GM19239 (cell line): ENCODE measurements around the gene SREBF1.
A peak's percentile ranks its signal among the peaks of the same experiment; 100 is the strongest.

ENCODE experiments used
- DNase-seq: peaks from one replicate; pipeline ENCODE4 v3.0.0; 2011; ENCODE audit warnings: low spot score; ENCODE audit not compliant: insufficient read length
- FAIRE-seq: peaks from 2 replicates; lab custom pipeline; 2011; peaks lifted over from hg19 to GRCh38; lab: Jason Lieb, UNC

SREBF1 gene

DNA sequence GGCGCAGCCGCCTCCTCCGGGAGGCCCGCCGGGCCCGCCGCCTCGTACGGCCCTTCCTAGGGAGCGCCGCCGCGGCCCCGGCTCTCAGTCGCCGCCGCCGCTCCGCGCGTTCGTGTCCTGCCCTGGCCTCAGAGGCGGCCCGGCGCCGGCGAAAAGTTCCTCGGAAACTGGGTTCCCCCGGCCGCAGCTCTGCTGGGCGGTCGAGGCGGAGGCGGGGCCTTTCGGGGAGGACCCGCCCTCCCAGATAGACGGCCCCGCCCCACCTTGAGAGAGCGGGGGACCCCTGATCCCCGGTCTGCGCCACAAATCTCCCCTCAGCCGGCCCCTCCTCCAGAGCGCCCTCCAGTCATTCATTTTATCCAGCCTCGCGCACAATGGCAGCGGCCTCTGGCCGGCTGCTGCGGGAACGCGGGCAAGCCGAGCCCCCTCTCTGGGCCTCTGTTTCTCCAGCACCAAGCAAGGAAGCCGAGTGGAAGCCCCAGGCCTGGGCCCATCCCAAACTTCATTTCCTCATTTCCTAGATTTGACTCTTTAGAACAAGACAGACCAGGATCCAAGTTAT lies at the start of gene SREBF1:
Gene SREBF1 (minus strand): TSS at position 169 of the 562 bp plus-strand sequence. CDS start 169 bp downstream, outside the sequence.
- DNase-seq (peak; percentile 66), FAIRE-seq (no peak)

DNA sequence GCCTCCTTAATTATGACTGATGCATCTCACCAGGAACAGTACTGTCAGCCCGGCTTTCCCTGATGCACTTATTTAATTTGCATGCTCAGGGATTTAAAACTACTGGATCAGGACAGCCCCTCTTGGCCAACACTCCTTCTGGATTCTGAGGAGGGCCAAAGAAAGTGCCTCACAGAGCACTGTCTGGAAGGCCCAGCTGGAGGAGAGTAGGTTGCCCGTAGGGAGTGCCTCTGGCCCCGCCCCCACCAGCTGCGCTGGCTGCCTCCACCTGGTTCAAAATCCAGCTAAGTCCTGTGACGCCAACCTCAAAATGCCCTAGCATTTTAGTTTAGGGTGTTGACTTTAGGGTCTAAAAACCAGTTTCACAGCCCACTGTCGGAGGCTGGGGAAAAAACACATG lies 49.4 kb upstream of the SREBF1 start:
- DNase-seq (no peak), FAIRE-seq (no peak)

DNA sequence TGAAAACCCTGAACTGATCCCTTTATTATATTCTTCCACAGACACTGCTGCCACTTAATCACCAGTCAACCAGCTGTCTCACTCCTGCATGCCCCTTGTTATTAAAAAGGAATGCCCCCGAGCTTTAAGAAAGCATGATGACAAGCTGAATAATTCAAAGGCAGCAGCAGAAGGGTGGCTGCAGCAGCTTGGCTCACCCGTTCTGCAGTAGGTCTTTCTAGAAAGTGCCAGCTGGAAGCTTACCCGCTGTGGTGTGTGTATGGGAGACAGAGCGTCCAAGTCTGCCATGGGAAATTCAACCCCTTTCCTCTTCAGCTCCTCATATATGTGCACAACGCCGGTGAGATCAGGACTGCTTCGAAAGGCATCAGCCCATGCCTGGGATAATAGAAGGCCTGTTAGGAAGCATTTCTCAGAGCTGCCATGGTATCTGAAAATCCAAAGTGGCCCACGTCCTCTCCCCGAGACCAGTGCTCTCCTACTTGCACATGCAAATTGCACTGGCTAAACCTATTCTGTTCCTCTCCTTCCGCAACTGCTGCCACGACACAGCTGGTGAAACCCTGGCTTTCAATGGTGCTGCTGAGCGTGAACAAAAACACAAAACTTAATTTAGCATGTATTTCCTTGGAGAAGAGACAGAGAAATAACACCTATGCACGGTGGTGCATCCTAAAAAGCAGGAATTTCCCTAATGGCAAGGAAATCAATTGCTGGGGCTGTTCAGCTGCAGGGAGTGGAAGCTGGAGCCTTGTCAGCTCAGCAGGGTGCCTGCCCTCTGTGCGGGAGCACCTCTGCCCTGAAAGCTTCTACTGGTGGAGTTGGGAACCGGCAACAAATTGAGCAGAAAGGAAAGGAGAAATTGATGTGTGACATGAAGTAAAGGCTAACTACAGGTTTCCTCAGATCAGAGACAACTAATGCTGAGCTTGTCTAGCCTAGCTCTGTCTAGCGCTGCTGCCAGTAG lies 47.9 kb upstream of the SREBF1 start:
- DNase-seq (no peak), FAIRE-seq (no peak)

DNA sequence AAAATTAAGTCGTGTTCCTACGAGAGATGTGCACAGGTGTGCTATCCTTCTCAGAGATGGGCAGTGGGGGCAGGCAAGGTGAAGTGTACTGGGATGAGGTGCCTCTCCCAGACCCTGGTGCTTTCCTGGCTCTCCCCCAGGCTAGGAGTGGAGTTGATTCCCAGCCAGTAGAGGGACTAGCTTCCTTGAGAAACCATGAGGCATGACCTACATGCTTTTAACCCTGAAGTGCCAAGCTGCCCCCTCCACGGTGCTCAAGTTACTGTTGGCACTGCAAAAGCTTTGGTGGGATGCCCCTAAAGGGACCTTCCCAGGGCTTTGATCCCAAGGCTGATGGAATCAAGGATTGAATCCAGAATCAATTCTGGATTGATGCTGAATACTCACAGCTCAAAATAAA lies 47.0 kb upstream of the SREBF1 start:
- no peak for FAIRE-seq
- no peak for DNase-seq

DNA sequence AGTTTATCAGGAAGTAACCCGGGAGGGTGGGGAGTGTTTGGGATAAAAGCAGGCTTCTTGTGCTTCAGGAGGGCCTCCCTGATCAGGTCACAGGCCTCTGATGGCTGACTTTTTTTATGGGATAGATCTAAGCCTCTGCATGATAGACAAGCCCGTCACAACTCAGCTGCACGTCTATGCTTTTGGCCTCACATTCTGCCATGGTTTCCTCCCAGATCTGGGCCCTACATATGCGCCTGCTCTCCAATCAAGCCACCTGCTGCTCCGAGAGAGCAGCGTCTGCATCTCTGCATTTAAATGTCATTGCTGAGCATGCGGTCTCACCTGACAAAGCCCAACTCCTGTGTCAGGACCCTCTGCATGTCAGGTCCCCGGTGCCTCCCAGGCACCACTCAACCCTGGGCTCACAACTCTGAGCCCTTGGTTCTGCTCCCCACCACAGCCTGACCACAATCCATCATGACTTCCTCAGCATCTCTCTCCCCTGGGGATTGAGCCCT lies 45.3 kb upstream of the SREBF1 start:
- DNase-seq, result no peak
- no peak for FAIRE-seq

DNA sequence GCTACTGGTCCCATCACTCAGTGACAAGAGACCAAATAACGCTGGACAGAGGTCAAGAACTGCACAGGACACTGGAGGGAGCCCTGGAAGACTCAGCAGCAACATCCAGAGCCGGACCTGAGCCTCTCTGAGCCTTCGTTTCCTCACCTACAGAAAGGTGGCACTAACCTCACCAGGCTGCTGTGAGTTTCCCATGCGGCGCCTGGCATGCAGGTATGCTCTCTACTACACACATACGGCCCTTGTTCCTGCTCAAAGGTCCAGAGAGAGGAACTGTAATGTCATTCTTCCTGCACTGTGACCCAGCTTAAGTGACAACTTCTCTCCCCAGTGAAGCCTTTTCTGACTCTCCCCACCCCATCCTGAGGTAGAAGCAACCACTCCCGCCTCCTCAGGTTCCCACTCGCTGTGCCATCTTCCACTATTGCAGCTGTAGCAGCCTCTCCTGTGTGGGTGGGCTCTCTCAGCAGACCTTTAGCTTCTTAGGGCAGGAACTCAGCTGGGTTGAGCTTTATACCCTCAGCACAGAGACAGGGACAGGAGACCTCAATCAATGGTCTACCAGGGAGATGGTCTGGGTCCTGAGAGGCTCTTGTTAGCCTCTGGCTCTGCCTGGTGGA lies 43.9 kb upstream of the SREBF1 start:
- FAIRE-seq, result no peak

DNA sequence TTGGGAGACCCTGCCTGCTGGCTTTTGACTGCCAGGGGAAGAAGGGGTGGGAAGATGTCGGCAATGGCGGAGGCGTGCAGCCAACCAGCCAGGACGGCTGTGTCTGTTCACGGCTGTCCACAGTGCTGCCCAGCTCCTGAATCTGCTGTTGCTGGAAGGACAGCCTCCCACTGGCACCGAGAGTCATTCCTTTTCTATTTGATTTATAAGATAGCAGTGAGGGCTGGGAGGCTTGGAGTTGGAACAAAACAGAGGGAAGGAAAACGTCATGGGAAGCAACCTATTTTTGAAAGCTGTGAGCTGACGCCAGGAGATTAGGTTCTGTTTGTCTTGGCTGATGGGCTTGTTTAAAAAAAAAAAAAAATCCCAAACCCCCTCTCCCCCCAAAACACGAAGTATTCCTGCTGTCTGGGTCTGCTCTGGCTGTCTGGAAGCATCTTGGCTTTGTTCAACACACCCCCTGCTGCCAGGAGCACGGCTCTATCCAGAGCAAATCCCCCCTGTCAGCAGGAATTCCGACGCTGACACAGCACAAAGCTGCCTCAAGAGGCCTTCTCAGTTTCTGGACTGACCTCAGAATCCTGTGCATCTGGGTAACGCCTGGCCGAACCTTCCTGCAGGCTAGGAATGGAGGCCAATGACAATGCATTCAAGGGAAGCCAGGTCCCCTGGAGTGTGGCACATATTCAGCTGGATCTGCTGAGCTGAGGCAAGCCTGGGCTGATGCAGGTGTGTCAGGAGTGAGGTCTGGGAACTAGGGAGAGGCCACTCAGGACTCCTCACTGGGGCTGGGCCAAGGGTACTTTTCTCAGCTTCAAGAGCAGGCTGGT lies 41.0 kb upstream of the SREBF1 start:
- FAIRE-seq, result no peak
- no peak for DNase-seq

More for the DNA sequence above, 43.9 kb upstream of the SREBF1 start:
- no peak for DNase-seq

DNA sequence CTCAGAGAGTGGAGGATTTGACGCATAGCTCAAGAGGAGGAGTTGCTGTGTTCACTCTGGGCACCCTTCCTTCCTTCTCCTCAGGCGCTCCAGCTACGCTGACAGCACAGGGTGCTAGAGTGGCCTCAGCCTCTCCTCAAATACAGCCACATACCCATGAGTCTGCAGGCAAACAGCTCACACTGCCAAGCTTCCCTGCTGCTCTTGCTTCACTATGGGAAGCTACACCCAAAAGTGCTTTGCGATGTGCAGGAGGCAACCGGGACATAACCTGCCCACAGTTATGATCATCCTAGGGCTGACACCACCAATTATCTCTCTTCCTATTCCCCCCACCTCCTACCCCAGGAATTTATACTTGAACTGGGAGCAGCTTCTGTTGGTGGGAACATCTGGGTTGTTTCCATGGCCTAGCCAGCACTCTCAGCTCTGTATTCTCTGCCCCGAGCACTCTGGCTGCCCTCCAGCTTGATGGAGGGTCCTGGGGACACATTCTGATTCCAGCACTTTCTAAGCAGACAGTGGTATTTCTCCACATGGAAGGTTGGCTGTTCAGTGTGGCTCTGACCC lies 40.3 kb upstream of the SREBF1 start:
- DNase-seq (no peak), FAIRE-seq (no peak)

DNA sequence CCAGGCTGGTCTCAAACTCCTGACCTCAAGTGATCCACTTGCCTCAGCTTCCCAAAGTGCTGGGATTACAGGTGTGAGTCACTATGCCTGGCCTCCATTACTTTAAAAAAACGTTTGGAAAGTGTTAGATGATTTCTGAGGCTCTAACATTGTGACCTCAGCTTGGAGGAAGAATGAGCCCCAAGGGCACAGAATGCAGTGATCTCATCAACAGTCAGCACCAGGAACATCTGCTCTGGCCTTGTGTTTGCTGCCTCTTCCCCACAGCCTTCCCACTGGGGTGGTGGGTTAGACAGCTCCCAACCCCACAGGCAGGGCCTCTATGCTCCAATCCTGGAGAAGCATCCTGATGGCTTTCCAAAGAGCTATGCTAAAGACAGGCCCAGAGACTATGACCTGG lies 37.7 kb upstream of the SREBF1 start:
- no peak for FAIRE-seq

DNA sequence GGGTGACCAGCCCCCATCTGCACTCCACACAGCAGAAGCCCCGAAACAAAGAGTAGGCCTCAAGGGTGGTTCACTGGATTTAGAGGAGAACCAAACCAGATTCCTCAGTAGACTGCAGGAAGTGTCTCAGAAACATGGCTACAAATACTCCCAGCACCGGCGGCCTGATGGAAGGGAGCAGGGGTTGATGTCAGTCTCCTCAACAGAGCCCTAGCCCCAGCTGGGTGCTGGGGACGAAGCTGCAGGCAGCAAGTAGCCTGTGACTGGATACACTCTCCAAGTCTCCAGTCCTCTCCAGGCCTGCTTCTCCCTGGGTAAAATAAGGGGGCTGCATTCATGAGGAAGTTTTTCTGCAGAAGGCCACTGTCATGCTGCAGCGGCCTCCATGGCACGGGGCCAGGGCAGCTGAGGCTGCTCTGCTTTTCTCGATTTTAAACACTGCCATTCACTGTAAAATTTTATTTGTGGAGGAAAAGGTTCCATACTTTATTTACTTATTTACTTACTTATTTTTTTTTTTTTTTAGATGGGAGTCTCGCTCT lies 36.7 kb upstream of the SREBF1 start:
- DNase-seq (no peak), FAIRE-seq (no peak)

More for the DNA sequence above, 37.7 kb upstream of the SREBF1 start:
- no peak for DNase-seq

DNA sequence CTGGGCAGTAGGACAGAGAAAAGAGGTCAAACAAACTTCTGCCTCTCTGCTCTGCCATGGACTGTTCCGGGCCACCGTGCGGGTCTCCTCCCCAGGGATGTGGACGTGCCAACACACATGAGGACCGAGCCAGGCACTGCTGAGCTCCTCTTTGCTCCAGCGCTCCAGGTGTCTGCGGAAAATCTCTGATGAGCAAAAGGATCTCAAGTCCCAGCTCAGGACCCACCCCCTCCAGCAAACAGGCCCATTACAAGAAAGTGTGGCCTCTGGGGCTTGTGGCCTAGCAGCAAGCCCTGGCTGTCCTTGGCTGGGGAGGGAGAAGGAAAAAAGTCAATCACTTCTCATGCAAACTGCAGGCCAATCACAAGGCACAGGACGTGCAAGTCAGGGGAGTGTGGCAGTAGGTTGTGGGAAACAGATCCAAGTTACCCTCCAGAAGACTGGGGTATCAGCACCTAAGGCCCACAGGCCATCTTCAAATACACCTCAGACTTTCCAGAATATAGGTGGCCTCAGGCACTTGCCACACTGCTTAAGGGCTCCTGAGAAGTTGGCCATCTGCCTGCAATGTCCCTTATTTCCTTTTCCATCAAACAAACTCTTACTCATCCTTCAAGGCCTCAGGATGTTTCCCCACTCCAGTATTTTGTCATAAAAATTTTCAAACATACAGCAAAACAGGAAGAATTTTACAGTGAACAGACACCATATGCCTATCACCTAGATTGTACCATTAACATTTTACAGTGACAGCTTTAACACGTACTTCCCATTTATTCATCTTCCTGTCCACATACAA lies 36.0 kb upstream of the SREBF1 start:
- DNase-seq (no peak), FAIRE-seq (no peak)

DNA sequence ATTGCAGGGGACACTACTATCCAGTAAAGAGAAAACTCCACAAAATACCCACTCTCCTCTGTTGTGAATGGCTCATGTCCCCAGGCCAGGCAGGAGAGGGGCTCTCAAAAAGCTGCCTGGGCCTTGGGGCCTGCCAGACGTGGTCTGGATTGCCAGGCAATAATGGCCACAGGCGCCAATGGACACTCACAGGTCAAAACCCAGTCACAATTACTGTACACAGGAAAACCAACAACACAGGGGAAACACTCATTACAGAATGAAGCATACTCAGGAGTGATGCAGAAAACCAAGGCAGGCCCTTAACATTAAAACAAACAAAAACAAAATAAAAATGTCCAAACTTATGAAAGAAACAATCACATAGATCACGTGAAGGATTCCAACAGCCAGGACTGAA lies 35.1 kb upstream of the SREBF1 start:
- FAIRE-seq (no peak), DNase-seq (no peak)

DNA sequence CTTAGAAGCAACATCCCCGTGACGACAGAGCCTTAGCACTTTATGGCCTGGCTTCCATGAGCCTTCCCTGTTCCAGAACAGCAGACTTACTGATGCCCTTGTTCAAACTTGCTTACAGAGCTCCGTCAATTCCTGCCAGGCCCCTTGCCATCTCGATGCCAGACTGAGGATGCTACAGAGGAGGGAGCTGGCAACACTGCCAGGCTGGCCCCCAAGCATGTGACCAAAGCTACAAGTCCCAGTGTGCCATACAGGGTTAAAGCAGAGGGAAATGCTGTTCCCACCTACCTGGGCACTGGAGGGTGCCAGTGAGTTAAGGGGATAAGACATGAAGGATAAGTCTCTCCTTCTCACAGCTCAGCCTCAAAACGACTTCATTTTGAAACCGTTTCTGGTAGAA lies 33.5 kb upstream of the SREBF1 start:
- no peak for FAIRE-seq
- no peak for DNase-seq

DNA sequence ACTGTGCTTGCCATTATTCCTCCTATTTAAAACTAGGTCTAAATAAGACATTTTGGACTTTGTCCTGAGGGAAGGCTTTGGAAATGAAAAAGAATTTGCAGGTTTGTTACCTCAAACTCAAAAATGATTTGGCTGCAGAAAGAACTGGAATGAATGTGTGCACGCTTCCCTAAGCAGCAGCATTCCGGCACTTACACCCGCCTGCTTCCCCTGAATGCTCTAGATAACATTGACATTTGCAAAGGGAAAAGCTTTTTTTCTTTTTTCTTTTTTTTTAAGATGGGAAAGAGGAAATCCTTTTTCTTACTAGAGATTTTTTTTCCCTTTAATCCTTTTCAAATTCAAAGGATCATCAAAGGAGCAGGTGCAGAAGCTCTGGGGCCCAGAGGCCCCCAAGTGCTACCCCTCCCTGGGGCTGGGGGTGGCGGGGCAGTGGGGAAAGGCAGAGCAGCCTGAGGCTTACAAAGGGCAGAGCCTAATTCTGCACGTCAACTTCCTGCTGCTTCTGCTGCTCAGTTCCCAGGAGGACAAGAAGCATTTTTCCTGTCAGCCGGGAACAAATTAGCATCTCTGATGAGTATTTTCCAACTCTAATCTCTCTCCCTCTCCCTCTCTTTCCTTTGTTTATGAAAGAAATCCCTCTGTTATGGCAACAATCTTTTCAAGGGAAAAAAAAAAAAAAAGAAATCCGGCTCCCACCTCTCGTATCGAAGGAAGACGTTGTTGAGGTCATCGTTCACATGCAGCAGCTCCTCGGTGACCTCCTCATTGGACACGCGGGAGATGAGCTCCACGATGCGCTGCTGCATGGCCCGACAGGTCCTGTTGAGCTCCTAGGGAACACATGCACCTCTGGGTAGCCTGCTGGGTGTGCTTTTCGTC lies 32.1 kb upstream of the SREBF1 start:
- no peak for DNase-seq
- no peak for FAIRE-seq

DNA sequence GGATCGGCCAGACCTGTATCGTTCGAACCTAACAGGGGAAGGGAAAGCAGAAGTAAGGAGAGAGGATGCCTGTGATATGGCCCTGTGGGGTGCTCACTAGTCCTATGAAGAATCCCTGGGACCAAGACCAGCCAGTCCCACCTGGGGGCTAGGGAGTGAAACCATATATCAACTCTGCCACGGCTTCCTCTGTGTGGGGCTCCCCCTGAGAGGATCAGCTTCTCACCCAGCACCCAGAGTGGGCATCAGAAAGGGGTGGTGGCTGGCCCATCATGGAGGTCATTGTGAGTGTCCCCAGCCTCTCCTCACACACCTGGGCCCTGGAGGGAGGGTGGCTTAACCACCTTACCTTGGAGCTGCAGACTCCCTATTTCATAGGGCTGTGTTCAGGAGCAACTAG lies 30.1 kb upstream of the SREBF1 start:
- FAIRE-seq (no peak), DNase-seq (no peak)

DNA sequence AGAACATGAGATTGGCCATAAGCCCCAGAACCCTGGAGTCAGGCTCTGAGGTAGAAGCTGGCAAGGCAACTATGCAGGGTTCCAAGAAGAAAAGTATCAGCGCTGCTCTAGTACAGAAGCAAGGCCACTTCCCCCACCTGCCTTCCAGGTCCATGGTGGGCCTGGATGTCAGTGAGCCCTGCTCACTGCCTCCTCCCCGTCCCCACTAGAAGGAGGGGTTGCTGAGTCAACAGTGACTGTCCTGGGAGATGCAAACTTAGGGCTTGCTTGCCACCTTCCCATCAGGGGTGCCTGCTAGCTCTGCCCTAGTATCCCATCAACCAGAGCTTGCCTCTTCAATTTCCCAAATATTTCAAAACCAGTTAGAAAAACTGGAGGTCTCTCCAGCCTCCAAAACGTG lies 29.6 kb upstream of the SREBF1 start:
- DNase-seq (no peak), FAIRE-seq (no peak)

DNA sequence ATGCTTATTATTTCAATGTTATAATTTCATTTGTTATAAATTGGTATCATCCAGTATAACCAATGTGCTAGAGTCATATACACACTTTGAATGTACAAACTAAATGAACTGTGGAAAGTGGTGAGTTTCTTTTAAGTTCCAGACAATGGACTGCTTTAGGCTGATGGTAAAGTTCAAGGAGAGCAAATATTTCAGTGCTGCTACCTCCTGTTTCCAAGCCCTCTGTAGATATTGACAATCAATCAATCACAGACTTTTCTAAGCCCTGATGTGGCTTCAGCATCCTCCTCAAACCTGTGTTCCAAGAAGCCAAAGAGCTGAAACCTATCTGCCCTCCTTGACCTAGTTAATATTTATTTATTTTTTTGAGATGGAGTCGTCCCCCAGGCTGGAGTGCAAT lies 28.2 kb upstream of the SREBF1 start:
- no peak for FAIRE-seq

DNA sequence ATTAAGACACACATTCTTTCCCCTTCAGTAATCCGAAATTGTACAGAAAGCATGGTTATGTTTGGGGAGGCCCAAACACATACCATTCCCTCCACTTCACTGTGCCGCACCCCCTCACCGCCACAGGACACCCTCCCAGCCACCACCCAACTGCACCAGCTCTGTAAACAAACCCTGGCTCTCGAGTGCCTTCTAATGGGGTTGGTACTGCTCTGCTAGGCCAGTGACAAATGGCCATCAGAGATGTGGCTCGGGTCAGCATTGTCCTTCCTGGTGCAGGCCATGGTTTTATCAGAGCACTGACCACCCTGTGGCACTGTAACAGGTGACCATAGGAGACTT lies 24.0 kb upstream of the SREBF1 start:
- FAIRE-seq (no peak), DNase-seq (no peak)

More for the DNA sequence above, 28.2 kb upstream of the SREBF1 start:
- no peak for DNase-seq
